K562 treated with DMSO at 1 percent for 12 hours (cell line): ENCODE data around the gene SLC25A38. TPM values are rescaled to one million over a fixed set of nuclear protein-coding genes. Genes with fewer than 3 reads are reported as not detected.

Source experiments
- total RNA-seq: library from RNA; unstranded; fragments of 300-600 nt; gene quantifications from 2 replicates; pipeline ENCODE4 v1.2.3, GENCODE V29; 2022; ENCODE audit not compliant: insufficient read depth

SLC25A38 gene
- total RNA-seq: 35.1 and 53.2 TPM in 2 replicates

GRCh38 chr3:39383045-39383880 lies at the start of gene SLC25A38:
Gene SLC25A38, plus strand, starts transcription at chr3:39383370. Its CDS starts 355 bp downstream, at chr3:39383725.

DNA sequence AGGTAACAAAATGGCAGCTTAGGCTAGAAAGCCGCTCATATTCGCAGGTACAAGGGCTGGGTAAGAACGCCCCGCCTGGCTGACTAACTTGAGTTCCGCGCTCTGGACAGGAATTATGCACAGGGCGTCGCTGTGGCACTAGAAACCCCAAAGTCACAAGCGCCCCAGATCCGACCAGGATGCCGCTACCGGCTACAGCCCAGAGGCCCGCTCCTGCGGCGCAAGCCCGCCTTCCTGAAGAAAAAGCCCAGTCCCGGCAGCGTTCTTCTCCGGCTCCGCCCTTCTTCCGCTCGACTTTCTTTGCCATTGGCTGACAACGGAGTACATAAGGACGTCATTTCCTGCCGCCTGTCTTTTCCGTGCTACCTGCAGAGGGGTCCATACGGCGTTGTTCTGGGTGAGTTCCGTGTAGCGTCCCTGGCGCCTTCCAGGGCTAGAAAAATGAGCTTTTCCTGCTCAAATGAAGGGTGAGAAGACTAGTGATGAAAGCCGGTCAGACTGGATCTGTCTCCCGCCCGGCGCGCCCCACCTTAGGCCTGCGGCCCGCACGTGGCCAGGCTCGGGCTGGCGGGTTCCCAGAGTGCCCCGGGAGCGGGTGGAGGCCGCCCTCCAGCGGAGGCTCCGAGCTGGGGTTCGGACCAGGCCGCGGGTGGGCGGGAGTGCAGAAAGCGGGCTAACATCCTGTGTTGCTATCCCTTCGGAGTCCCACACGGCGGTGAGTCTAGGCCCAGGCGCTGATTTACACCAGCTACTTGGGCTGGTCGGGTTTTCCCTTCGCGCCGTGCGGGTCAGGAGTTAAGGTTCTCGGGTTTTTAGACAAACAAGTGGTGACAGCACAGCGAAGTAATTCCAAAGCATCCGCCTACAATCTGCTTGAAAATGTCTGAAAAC lies 23.4 kb downstream of the SLC25A38 start, which contains the start of gene RPSA:
Gene RPSA, plus strand, starts transcription at position 353 of the 891 bp plus-strand sequence. CDS start 934 bp downstream, outside the sequence.

Other genes starting within 250 kb of the SLC25A38 start
- gene CSRNP1, start 229.8 kb upstream of the SLC25A38 start, total RNA-seq: 22.7 and 36.5 TPM in 2 replicates
- gene XIRP1, start 190.8 kb upstream of the SLC25A38 start, total RNA-seq: not detected in 2 replicates
- gene CX3CR1, start 103.3 kb upstream of the SLC25A38 start, total RNA-seq: not detected in 2 replicates
- not detected in 2 replicates for gene CCR8, start 53.7 kb upstream of the SLC25A38 start, total RNA-seq
- gene RPSA, start 23.4 kb downstream of the SLC25A38 start, total RNA-seq: 3,320 and 4,499 TPM in 2 replicates
- gene MOBP, start 84.3 kb downstream of the SLC25A38 start, total RNA-seq: not detected in 2 replicates